H1 (cell line): Measurements from ENCODE around the gene MAP2K5. TPM values are rescaled to one million over a fixed set of nuclear protein-coding genes. Genes with fewer than 3 reads are reported as not detected.

Source experiments
- CTCF ChIA-PET: fragments of 300-600 bp; sonication (Branson Sonifier 250); formaldehyde crosslinking; loops from one replicate; lab custom pipeline; 2021; ENCODE audit not compliant: partially characterized antibody; lab: Charles Lee
- POLR2A ChIA-PET: fragments of 300-600 bp; sonication (Branson Sonifier 250); formaldehyde crosslinking; loops from one replicate; lab custom pipeline; 2021; ENCODE audit warnings: inconsistent platforms; ENCODE audit not compliant: partially characterized antibody; lab: Charles Lee
- DNase-seq, 2 experiments: peaks; one replicate each; pipeline versions ENCODE4 v3.0.0 to v3.0.0-alpha.2; 2010 to 2022; ENCODE audit warnings: low spot score in 2 of 2, low read depth in 1 of 2, mixed read lengths in 1 of 2
- FAIRE-seq: peaks from 2 replicates; lab custom pipeline; 2011; peaks lifted over from hg19 to GRCh38; lab: Jason Lieb, UNC
- H2AFZ ChIP-seq: 2 replicates; pipeline ENCODE4 v1.8.1; 2012; ENCODE audit warnings: low read length, inconsistent platforms
- H2AK5ac ChIP-seq: 2 replicates; pipeline ENCODE4 v1.6.1; 2013; ENCODE audit warnings: low read depth, low read length
- H2BK120ac ChIP-seq: replicated peaks from 2 replicates; pipeline ENCODE3; 2013; ENCODE audit warnings: low read depth, low read length, inconsistent platforms
- H2BK12ac ChIP-seq: 2 replicates; pipeline ENCODE4 v1.6.1; 2013; ENCODE audit warnings: low read depth, low read length
- H2BK15ac ChIP-seq: 2 replicates; pipeline ENCODE4 v1.6.1; 2013; ENCODE audit warnings: low read length
- H2BK20ac ChIP-seq: 2 replicates; pipeline ENCODE4 v1.6.1; 2013; ENCODE audit warnings: low read length
- H2BK5ac ChIP-seq: 2 replicates; pipeline ENCODE4 v1.6.1; 2013; ENCODE audit warnings: low read depth, low read length
- H3K14ac ChIP-seq: 2 replicates; pipeline ENCODE4 v1.6.1; 2013; ENCODE audit warnings: inconsistent platforms; ENCODE audit not compliant: insufficient read length
- H3K18ac ChIP-seq: 2 replicates; pipeline ENCODE4 v1.6.1; 2013; ENCODE audit warnings: low read length; ENCODE audit errors: extremely low read depth
- H3K23ac ChIP-seq: 2 replicates; pipeline ENCODE4 v1.6.1; 2013; ENCODE audit warnings: inconsistent platforms; ENCODE audit not compliant: insufficient read length
- H3K23me2 ChIP-seq: 2 replicates; pipeline ENCODE4 v1.6.1; 2013; ENCODE audit warnings: low read depth, low read length
- H3K27ac ChIP-seq: 2 replicates; pipeline ENCODE4 v1.6.1; 2011; ENCODE audit warnings: low read depth, low read length, inconsistent platforms
- H3K27me3 ChIP-seq, 4 experiments: replicated peaks in 1 of 4; 1 replicate in 1 of 4; 2 replicates in 3 of 4; pipeline versions ENCODE4 v1.6.1 to v1.8.1; 2011 to 2013; ENCODE audit warnings: low read length in 3 of 4, mild to moderate bottlenecking in 3 of 4, inconsistent platforms in 2 of 4, mixed read lengths in 2 of 4, moderate library complexity in 1 of 4; ENCODE audit not compliant: control insufficient read depth in 3 of 4, insufficient read depth in 3 of 4; ENCODE audit errors: extremely low read depth in 1 of 4
- H3K36me3 ChIP-seq, 4 experiments: 2 replicates each; pipeline versions ENCODE4 v1.6.1 to v1.8.1; 2011 to 2013; ENCODE audit warnings: mild to moderate bottlenecking in 4 of 4, low read length in 3 of 4, moderate library complexity in 2 of 4, control low read depth in 1 of 4, inconsistent platforms in 1 of 4; ENCODE audit not compliant: insufficient read depth in 4 of 4, control insufficient read depth in 2 of 4
- H3K4ac ChIP-seq: replicated peaks from 2 replicates; pipeline ENCODE3; 2013; ENCODE audit warnings: low read length, low read depth, mixed read lengths, inconsistent platforms; ENCODE audit not compliant: insufficient read length
- H3K4me1 ChIP-seq, 4 experiments: replicated peaks in 1 of 4; 1 replicate in 1 of 4; 2 replicates in 3 of 4; pipeline versions ENCODE4 v1.6.1 to v1.8.1; 2011 to 2013; ENCODE audit warnings: low read length in 3 of 4, inconsistent platforms in 2 of 4, mixed read lengths in 1 of 4; ENCODE audit not compliant: insufficient read depth in 4 of 4, control insufficient read depth in 3 of 4
- H3K4me2 ChIP-seq, 2 experiments: 2 replicates each; pipeline versions ENCODE4 v1.6.1 to v1.8.1; 2011 to 2013; ENCODE audit warnings: low read depth in 2 of 2, low read length in 2 of 2, control low read depth in 1 of 2, inconsistent platforms in 1 of 2, mild to moderate bottlenecking in 1 of 2; ENCODE audit not compliant: insufficient read depth in 1 of 2
- H3K4me3 ChIP-seq, 4 experiments: fragments of 200-600, 300-600 bp in 1 of 4; sonication (generic), shearing (Covaris generic), sonication (Bioruptor Twin) in 1 of 4; 2 replicates each; pipeline versions ENCODE4 v1.5.1 to v1.8.1; 2011 to 2016; ENCODE audit warnings: low read length in 4 of 4, low read depth in 3 of 4, control low read depth in 2 of 4, inconsistent platforms in 2 of 4, mild to moderate bottlenecking in 2 of 4, mixed read lengths in 1 of 4, moderate library complexity in 1 of 4; ENCODE audit not compliant: insufficient read depth in 2 of 4; ENCODE audit errors: extremely low read depth in 1 of 4
- H3K56ac ChIP-seq: replicated peaks from 2 replicates; pipeline ENCODE3; 2013; ENCODE audit warnings: low read depth, mild to moderate bottlenecking, mixed read lengths, low read length, inconsistent platforms; ENCODE audit not compliant: insufficient read length
- H3K79me1 ChIP-seq: 2 replicates; pipeline ENCODE4 v1.6.1; 2013; ENCODE audit warnings: low read depth, low read length, control low read depth
- H3K79me2 ChIP-seq, 2 experiments: 2 replicates each; pipeline versions ENCODE4 v1.6.1 to v1.8.1; 2012 to 2013; ENCODE audit warnings: low read length in 2 of 2, mild to moderate bottlenecking in 2 of 2, inconsistent platforms in 1 of 2; ENCODE audit not compliant: insufficient read depth in 2 of 2, control insufficient read depth in 1 of 2
- H3K9ac ChIP-seq, 4 experiments: replicated peaks in 1 of 4; 1 replicate in 1 of 4; 2 replicates in 3 of 4; pipeline versions ENCODE4 v1.6.1 to v1.8.1; 2011 to 2013; ENCODE audit warnings: low read depth in 3 of 4, low read length in 3 of 4, control low read depth in 2 of 4, mild to moderate bottlenecking in 2 of 4, moderate library complexity in 2 of 4, inconsistent platforms in 1 of 4; ENCODE audit errors: extremely low read depth in 1 of 4
- H3K9me3 ChIP-seq, 2 experiments: 2 replicates each; pipeline versions ENCODE4 v1.6.1 to v1.8.1; 2012 to 2013; ENCODE audit warnings: mild to moderate bottlenecking in 2 of 2, moderate library complexity in 2 of 2, control low read depth in 1 of 2, inconsistent platforms in 1 of 2, low read depth in 1 of 2, low read length in 1 of 2, mixed read lengths in 1 of 2; ENCODE audit not compliant: insufficient read depth in 2 of 2
- H4K20me1 ChIP-seq, 2 experiments: replicated peaks in 1 of 2; 2 replicates each; pipeline versions ENCODE3 to v1.8.1; 2011 to 2013; ENCODE audit warnings: inconsistent platforms in 2 of 2, low read length in 2 of 2, mild to moderate bottlenecking in 1 of 2; ENCODE audit not compliant: insufficient read depth in 2 of 2, control insufficient read depth in 1 of 2
- H4K5ac ChIP-seq: 2 replicates; pipeline ENCODE4 v1.6.1; 2013; ENCODE audit warnings: low read length, low read depth, mixed read lengths, inconsistent platforms; ENCODE audit not compliant: insufficient read length
- H4K8ac ChIP-seq: 2 replicates; pipeline ENCODE4 v1.8.0; 2013; ENCODE audit warnings: mild to moderate bottlenecking, moderate library complexity, low read length, inconsistent platforms; ENCODE audit not compliant: insufficient read depth; ENCODE audit errors: extremely low read depth
- H4K91ac ChIP-seq: replicated peaks from 2 replicates; pipeline ENCODE3; 2013; ENCODE audit warnings: low read length, mixed read lengths, inconsistent platforms; ENCODE audit not compliant: insufficient read length
- ASH2L ChIP-seq: fragments of 200-600, 300-600 bp; sonication (generic); IDR thresholded peaks from one replicate; pipeline ENCODE4 v1.7.1; 2017; ENCODE audit warnings: low read length
- ATF3 ChIP-seq: IDR thresholded peaks from 2 replicates; pipeline ENCODE4 v1.6.1; 2011; ENCODE audit warnings: low read depth, mild to moderate bottlenecking, low read length; ENCODE audit not compliant: insufficient read depth
- BCL11A ChIP-seq, 2 experiments: IDR thresholded peaks; one replicate each; pipeline ENCODE4 v1.6.1; 2011; ENCODE audit warnings: low read depth in 2 of 2, low read length in 2 of 2, mild to moderate bottlenecking in 2 of 2
- CHD2 ChIP-seq: IDR thresholded peaks from 2 replicates; pipeline ENCODE4 v1.6.1; 2012; ENCODE audit warnings: low read length, improper control_type of control experiment
- GTF2F1 ChIP-seq: IDR thresholded peaks from 2 replicates; pipeline ENCODE4 v1.6.1; 2012; ENCODE audit warnings: low read depth, low read length, improper control_type of control experiment, borderline replicate concordance
- JUN ChIP-seq: IDR thresholded peaks from 2 replicates; pipeline ENCODE4 v1.6.1; 2011; ENCODE audit warnings: low read depth, mild to moderate bottlenecking, improper control_type of control experiment, low read length
- KDM4A ChIP-seq: IDR thresholded peaks from one replicate; pipeline ENCODE4 v1.7.1; 2012; ENCODE audit warnings: low read depth, mild to moderate bottlenecking, moderate library complexity, low read length, inconsistent platforms; ENCODE audit not compliant: severe bottlenecking
- POU5F1 ChIP-seq: IDR thresholded peaks from 2 replicates; pipeline ENCODE4 v1.6.1; 2011; ENCODE audit warnings: low read depth, mild to moderate bottlenecking, low read length, moderate library complexity
- SIN3A ChIP-seq, 2 experiments: IDR thresholded peaks in 1 of 2; conservative IDR thresholded peaks in 1 of 2; 2 replicates each; pipeline ENCODE4 v1.6.1; 2011 to 2012; ENCODE audit warnings: low read length in 2 of 2, improper control_type of control experiment in 1 of 2, low read depth in 1 of 2, mild to moderate bottlenecking in 1 of 2
- SP2 ChIP-seq: IDR thresholded peaks from 2 replicates; pipeline ENCODE4 v1.6.1; 2012; ENCODE audit warnings: mild to moderate bottlenecking, low read length, inconsistent platforms
- TCF12 ChIP-seq: IDR thresholded peaks from 2 replicates; pipeline ENCODE4 v1.6.1; 2011; ENCODE audit warnings: low read depth, mild to moderate bottlenecking, low read length
- TEAD4 ChIP-seq: IDR thresholded peaks from 2 replicates; pipeline ENCODE4 v1.6.1; 2012; ENCODE audit warnings: low read depth, low read length, inconsistent platforms, mixed read lengths
- WGBS, 2 experiments: shearing (Covaris generic) in 1 of 2; methylation state at CpG; one replicate each; pipeline versions ENCODE4 v1.1.6 to v1.1.7; 2013 to 2015; ENCODE audit warnings: low lambda C conversion rate in 2 of 2, mixed read lengths in 2 of 2, inconsistent platforms in 1 of 2, low coverage in 1 of 2, missing lambda C conversion rate in 1 of 2; ENCODE audit not compliant: insufficient replicate concordance in 2 of 2, insufficient coverage in 1 of 2, insufficient read length in 1 of 2; ENCODE audit errors: extremely low coverage in 1 of 2, missing lambda C conversion rate in 1 of 2; 5-methylcytosine and 5-hydroxymethylcytosine counted together
- polyA plus RNA-seq, 7 experiments: library from polyadenylated mRNA; depleted of rRNA in 3 of 7; stranded (reverse) in 5 of 7; unstranded in 2 of 7; fragments of >200 nt in 5 of 7; fragments of 200-250 nt in 2 of 7; gene quantifications; 1 replicate in 5 of 7; 2 replicates in 1 of 7; 4 replicates in 1 of 7; pipeline versions ENCODE4 v1.2.1 to v1.2.3, GENCODE V29; 2011 to 2013; ENCODE audit warnings: missing spikeins in 2 of 7, mixed read lengths in 2 of 7
- total RNA-seq: library from RNA; stranded (reverse); fragmentation: NEBNext Ultra II Directional; extraction: Animal tissue kit (Norgen Biotek cat#: 25700); gene quantifications from 2 replicates; pipeline ENCODE4 v1.2.1, GENCODE V29; 2021

MAP2K5 gene
- total and polyA plus RNA-seq, 2 of the 8 experiments (the other 6 are each of a cell fraction or from before 2014, with no cell fraction given) = 4.4 to 15.8 TPM

GRCh38 chr15:67779549-67780111, 237.1 kb downstream of the MAP2K5 start:
- no peaks in the 10 kb centered on the region for H3K36me3 ChIP-seq
- H3K79me1 ChIP-seq = no peaks in the 10 kb centered on the region
- H3K79me2 ChIP-seq = no peaks in the 10 kb centered on the region
- no peak overlapping the region for H3K4me3 ChIP-seq
- no peaks in the 10 kb centered on the region for H3K27me3 ChIP-seq
- H3K18ac ChIP-seq = no peak overlapping the region
- no peak overlapping the region for H3K4ac ChIP-seq
- no peak overlapping the region for H3K23ac ChIP-seq
- peaks cover 2 to 16% (median 14%) of the 10 kb centered on the region in 4 experiments; a peak in 6 of 7 replicates for H3K4me1 ChIP-seq
- no peaks in the 10 kb centered on the region for H4K20me1 ChIP-seq
- FAIRE-seq (no peak), DNase-seq (no peak)
- no peak for TF ChIP-seq GTF2F1
- no peak for TF ChIP-seq ATF3
- no peak for TF ChIP-seq CHD2
- TF ChIP-seq ASH2L = no peak
- no peak for TF ChIP-seq SP2
- no peak for TF ChIP-seq JUN
- TF ChIP-seq KDM4A = no peak
- TF ChIP-seq TCF12 = no peak
- no peak for TF ChIP-seq SIN3A (conservative IDR thresholded peaks at IDR 0.05 in 1 of 2, IDR thresholded peaks at IDR 0.05 in 1 of 2; ENCODE audit: low read depth in 1 of 2, low read length in 2 of 2)
- TF ChIP-seq TEAD4 = no peak
- no peak for TF ChIP-seq BCL11A (IDR thresholded peaks at IDR 0.05; ENCODE audit: low read depth in 2 of 2, low read length in 2 of 2)
- no peak for TF ChIP-seq POU5F1
- no peak overlapping the region for H2BK20ac ChIP-seq
- no peak overlapping the region for H2BK12ac ChIP-seq
- ChIA-PET CTCF (interaction anchor here (0.6 to 2.0 kb wide), 4 partner anchors 9 to 1110 kb away, joined by 3 to 6 read pairs (median 3); no protein-coding TSS in a partner anchor), POLR2A (interaction anchor here (0.9 kb wide), 1 partner anchor 11 kb away, joined by 3 read pairs; no protein-coding TSS in a partner anchor)
- H2AFZ ChIP-seq = no peak overlapping the region
- H3K14ac ChIP-seq = no peak overlapping the region
- H4K91ac ChIP-seq = no peak overlapping the region
- no peak overlapping the region for H3K9ac ChIP-seq
- H3K23me2 ChIP-seq = no peaks in the 10 kb centered on the region
- WGBS, 2 experiments = 89% methylated on average over 6 of the region's 6 CpGs; no CpG with 5 or more reads in 1 of the 2 experiments
- no peak overlapping the region for H3K56ac ChIP-seq
- H3K4me2 ChIP-seq = no peak overlapping the region
- no peak overlapping the region for H2BK15ac ChIP-seq
- no peak overlapping the region for H4K8ac ChIP-seq
- H3K9me3 ChIP-seq = no peaks in the 10 kb centered on the region
- H2AK5ac ChIP-seq = no peak overlapping the region
- no peak overlapping the region for H2BK5ac ChIP-seq
- no peak overlapping the region for H3K27ac ChIP-seq
- H2BK120ac ChIP-seq = no peak overlapping the region
- H4K5ac ChIP-seq = no peak overlapping the region
